Iris pigment epithelial cell (primary cell): ENCODE data around the gene PPP1R14B.

Source experiments
- DNase-seq: peaks from one replicate; pipeline ENCODE4 v3.0.0-alpha.2; 2011; ENCODE audit warnings: low read depth

PPP1R14B gene

DNA sequence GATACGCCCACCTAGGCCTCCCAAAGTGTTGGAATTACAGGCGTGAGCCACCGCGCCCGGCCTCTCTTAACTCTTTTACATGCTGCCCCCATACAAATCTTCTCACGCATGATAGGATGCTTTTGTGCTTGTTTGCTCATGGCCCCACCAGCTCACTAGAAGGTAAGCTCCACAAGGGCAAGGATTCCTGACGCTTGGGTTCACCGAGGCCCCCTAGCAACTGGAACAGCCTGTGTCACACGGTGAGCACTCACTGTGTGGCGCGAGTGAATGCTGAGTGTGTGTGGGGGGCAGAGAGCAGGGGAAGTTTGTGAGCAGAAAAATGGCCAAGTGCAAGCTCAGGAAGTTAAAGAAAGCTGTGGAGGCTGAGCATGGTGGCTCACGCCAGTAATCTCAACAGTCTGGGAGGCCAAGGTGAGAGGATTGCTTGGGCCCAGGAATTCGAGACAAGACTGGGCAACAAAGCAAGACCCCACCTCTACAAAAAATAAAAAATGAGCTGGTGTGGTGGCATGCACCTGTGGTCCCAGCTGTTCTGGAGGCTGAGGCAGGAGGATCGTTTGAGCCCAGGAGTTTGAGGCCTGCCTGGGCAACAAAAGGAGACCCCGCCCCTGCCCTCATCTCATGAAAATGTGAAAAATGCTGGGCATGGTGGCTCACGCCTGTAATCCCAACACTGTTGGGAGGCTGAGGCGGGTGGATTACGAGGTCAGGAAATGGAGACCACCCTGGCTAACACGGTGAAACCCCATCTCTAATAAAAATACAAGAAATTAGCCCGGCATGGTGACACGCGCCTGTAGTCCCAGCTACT lies 35.4 kb upstream of the PPP1R14B start:
- no peak for DNase-seq

DNA sequence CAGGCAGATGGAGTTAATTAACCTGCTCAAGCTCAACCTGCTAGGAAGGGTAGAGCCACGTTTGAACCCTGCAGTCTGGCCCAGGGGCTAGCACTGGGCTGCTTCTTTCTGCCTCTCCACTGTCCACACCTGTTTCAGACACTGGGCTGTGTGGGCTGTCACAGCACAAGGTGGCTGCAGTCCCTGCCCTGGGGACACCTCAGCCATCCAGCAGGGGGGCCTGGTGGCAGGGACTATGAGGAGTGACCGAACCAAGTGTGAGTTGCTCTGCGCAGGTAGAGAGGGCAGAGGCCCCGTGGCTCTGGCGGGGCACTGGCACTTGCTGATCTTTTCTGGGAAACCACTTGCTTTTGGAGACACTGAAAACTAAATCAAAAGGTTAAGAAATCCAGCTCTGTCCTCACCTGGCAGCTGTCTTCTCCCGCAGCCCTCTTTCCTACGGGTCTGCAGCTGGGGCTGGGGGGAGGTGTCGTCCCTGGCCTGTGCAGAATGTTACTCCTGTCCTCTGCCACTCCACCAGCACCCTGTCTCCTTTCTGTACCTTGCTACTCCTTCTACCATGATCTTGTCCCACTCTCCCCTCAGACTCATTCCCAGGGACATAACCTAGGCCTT lies 31.9 kb upstream of the PPP1R14B start:
- DNase-seq: no peak

- DNase-seq: no peak
These were observed 30.1 kb upstream of the PPP1R14B start for GRCh38 chr11:64276653-64277431.

DNA sequence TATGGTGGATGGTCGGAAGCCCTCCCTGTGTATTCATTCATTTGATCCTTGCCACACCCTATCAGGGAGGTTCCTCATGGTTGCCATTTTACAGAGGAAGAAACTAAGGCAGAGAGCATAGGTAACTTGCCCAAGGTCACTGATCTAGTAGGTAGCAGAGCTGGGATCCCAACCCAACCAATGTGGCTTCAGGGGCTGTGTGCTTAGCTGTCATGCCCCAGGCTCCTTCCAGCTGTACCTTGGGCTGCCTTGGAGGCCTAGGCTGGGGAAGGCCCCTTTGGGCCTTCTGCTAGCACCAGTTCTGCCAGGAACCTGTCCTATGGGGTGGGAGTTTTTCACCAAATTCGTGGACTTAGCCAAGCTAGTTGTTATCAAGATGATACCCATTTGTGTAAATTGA lies 29.1 kb upstream of the PPP1R14B start:
- no peak for DNase-seq

- no peak for DNase-seq
These were observed 28.5 kb upstream of the PPP1R14B start for GRCh38 chr11:64275031-64275800.

- peak; percentile 100 for DNase-seq
These were observed 22.9 kb upstream of the PPP1R14B start for GRCh38 chr11:64269540-64270220.

DNA sequence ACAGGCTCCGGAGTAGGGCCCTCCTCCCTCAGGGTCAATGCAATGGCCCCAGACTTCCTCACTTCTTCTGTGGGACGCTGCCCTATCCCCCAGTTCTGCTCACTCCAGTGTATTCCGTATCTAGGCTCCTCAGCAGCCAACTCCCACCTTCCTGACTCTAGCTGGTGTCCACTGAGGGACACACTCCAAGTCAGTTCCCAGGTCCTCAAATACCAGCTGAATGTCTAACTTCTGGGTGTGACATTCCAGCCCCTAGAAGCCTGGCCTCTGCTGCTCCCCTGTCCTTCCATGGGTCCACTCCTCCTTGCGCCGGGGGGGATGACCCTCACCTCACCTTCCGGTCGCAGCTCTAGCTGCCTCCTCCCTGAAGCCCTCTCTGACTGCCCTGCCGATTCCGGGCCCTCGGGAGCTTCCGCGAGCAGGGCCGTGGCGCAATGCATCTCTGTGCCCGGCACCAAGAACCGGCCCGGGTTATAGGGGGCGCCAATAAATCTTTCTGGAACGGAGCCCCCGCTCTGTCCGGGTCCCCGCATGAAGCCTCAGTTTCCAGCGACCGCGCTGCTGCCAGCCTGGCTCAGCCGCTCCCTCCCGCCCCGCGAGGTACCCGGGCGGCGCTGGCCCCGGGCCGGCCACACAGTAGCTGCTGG lies 22.3 kb upstream of the PPP1R14B start:
- DNase-seq: peak; percentile 58

GRCh38 chr11:64268025-64268892 lies 21.5 kb upstream of the PPP1R14B start:
- peak; percentile 43 for DNase-seq

DNA sequence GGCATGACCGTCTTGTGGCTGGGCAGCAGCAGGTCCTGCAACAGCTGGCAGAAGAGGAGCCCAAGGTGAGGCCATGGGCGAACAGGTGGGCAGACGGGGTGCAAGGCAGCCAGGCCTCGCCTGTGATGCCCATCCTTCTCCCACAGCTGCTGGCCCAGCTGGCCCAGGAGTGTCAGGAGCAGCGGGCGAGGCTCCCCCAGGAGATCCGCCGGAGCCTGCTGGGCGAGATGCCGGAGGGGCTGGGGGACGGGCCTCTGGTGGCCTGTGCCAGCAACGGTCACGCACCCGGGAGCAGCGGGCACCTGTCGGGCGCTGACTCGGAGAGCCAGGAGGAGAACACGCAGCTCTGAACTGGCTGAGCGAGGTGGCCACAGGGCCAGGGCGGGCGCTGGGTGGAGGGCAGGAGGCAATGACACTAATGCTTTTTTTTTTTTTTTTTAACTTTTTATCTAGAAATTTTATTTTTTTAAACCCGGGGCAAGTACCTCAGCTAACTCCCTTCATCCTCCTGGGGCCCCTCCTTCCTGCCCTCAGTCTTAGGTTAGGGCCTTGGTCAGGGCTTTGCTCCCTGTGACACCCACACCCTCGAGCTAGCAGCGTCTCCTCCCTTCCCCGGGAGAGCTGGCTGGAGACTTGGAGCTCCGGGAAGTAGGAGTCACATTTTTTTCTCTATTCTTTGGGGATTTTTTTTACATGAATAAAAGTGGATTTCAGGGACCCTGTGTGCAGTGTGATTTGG lies 20.6 kb upstream of the PPP1R14B start:
- no peak for DNase-seq

- peak; percentile 62 for DNase-seq
These were observed 19.6 kb upstream of the PPP1R14B start for GRCh38 chr11:64266339-64266738.

DNA sequence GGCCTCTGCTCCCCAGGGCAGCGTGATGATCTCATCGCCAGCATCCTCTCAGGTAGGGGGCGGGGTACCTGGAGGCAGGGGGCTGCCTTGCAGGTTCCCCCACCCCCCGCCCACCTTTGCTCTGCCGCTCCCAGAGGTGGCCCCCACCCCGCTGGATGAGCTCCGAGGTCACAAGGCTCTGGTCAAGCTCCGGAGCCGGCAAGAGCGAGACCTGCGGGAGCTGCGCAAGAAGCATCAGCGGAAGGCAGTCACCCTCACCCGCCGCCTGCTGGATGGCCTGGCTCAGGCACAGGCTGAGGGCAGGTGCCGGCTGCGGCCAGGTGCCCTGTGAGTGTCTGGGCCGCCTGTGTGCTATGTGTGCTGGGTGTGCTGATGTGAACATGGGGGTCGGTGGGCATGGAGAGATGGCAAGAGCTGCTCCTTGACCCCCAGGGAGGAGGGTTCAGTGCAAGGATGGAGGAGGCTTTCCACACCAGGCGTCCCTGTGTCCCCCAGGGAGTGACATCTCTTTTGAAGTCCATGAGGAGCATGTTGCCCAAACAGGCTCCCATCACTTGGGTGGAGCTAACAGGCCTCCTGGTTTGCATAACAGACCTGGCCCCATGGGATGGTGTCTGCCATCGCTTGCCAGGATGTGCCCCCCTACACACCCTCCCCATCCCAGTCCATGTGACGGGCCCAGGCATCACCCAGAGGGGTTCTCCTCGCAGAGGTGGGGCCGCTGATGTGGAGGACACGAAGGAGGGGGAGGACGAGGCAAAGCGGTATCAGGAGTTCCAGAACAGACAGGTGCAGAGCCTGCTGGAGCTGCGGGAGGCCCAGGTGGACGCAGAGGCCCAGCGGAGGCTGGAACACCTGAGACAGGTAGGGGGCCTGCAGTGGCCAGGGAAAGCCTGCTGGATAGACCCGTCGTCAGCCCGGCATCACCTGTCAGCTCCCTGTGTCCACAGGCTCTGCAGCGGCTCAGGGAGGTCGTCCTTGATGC lies 18.7 kb upstream of the PPP1R14B start:
- DNase-seq: no peak

- DNase-seq: no peak
These were observed 17.7 kb upstream of the PPP1R14B start for GRCh38 chr11:64264371-64264852.

GRCh38 chr11:64263947-64264317 lies 17.2 kb upstream of the PPP1R14B start:
- no peak for DNase-seq

DNA sequence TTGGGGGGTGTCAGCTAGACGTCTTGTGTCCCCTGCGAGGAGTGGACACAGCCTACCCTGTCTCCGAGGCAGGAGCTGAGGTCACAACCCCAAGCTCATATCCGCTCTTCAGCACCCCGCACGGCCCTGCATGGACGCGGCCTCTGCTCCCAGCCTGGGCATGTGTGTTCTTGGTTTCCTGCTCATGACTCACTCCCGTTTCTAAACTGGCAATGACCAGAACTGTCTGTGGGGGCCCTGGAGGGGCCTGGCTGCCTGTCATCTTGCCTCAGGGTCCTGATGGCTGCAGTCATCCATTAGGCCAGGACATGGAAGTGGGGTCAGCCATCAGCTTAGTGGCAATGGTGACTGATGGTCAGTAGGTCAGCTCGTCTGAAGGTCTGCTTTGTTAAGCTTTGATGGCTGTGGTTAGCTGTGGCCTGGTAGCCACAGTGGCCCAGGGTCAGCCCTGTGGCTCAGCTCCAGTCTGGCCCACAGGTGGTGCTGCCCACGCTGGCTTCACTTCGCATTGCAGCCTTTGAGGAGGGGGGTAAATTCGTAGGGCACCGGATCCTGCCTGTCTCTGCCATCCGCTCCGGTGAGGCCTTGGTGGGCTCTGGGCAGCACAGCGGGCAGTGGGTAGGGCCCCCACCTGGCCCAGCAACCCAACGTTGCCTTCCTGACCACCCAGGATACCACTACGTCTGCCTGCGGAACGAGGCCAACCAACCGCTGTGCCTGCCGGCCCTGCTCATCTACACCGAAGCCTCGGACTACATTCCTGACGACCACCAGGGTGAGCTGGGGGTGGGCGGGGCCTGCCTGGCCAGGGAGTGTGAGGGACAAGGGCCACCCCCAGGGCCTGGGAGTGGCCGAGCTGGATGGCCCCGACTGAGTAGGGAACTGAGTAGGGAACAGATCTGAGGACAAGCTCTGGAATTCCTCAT lies 16.5 kb upstream of the PPP1R14B start:
- DNase-seq: peak; percentile 86

- no peak for DNase-seq
These were observed 15.7 kb upstream of the PPP1R14B start for GRCh38 chr11:64262271-64263002.

- no peak for DNase-seq
These were observed 14.9 kb upstream of the PPP1R14B start for GRCh38 chr11:64261556-64262080.
